Stomach (tissue), 4 donors: Measurements from ENCODE around the gene HSPA4L.

Source experiments
- CTCF ChIP-seq, 7 experiments: fragments of 450-650 bp in 4 of 7; fragments of 200-600 bp in 3 of 7; sonication (generic) in 3 of 7; IDR thresholded peaks; one replicate each; pipeline ENCODE4 v1.5.1; 2016 to 2019; ENCODE audit warnings: antibody characterized with exemption in 7 of 7, control low read depth in 2 of 7, mild to moderate bottlenecking in 1 of 7
- EP300 ChIP-seq: sonication (generic); formaldehyde crosslinking; IDR thresholded peaks from one replicate; pipeline ENCODE4 v1.6.1; 2017; ENCODE audit warnings: antibody characterized with exemption
- POLR2AphosphoS5 ChIP-seq, 3 donors: sonication (generic); formaldehyde crosslinking; IDR thresholded peaks; one replicate each; pipeline ENCODE4 v1.6.1; 2016; ENCODE audit warnings: antibody characterized with exemption in 3 of 3

GRCh38 chr4:127756906-127757305, 25.2 kb upstream of the HSPA4L start:
- TF ChIP-seq CTCF (IDR thresholded peaks at IDR 0.05) (no peak), EP300 (no peak), POLR2AphosphoS5 (IDR thresholded peaks at IDR 0.05) (no peak)
